Small intestine (tissue), 7 donors: ENCODE data around the gene EXOC4. TPM values are rescaled to one million over a fixed set of nuclear protein-coding genes. Genes with fewer than 3 reads are reported as not detected.
"Not testable (repeated sequence)": the region's sequence is repeated elsewhere in the genome, so short reads cannot be mapped to it uniquely, and the experiment has no call there.

Source experiments
- DNase-seq, 2 donors: peaks; one replicate each; pipeline versions ENCODE4 v3.0.0 to v3.0.0-alpha.2; 2013
- FAIRE-seq: peaks from 2 replicates; lab custom pipeline; 2012; peaks lifted over from hg19 to GRCh38; lab: Jason Lieb, UNC
- H3K27ac ChIP-seq, 3 donors: one replicate each; pipeline ENCODE4 v1.5.1; 2013; ENCODE audit warnings: low read length in 2 of 3, mild to moderate bottlenecking in 2 of 3, control low read depth in 1 of 3, inconsistent platforms in 1 of 3, low read depth in 1 of 3, moderate library complexity in 1 of 3
- H3K27me3 ChIP-seq, 3 donors: one replicate each; pipeline ENCODE4 v1.6.1; 2013; ENCODE audit warnings: low read length in 3 of 3, inconsistent platforms in 1 of 3; ENCODE audit not compliant: control insufficient read depth in 3 of 3, insufficient read depth in 3 of 3
- H3K36me3 ChIP-seq, 3 donors: one replicate each; pipeline ENCODE4 v1.6.1; 2013; ENCODE audit warnings: low read length in 3 of 3, inconsistent platforms in 1 of 3, low read depth in 1 of 3, mild to moderate bottlenecking in 1 of 3, moderate library complexity in 1 of 3; ENCODE audit not compliant: control insufficient read depth in 3 of 3, insufficient read depth in 2 of 3
- H3K4me1 ChIP-seq, 3 donors: one replicate each; pipeline ENCODE4 v1.6.1; 2013; ENCODE audit warnings: low read length in 2 of 3, inconsistent platforms in 1 of 3, low read depth in 1 of 3, mild to moderate bottlenecking in 1 of 3, moderate library complexity in 1 of 3; ENCODE audit not compliant: control insufficient read depth in 3 of 3, insufficient read depth in 2 of 3
- H3K4me3 ChIP-seq, 3 donors: one replicate each; pipeline ENCODE4 v1.5.1; 2013; ENCODE audit warnings: low read length in 3 of 3, control low read depth in 1 of 3, inconsistent platforms in 1 of 3, low read depth in 1 of 3, mild to moderate bottlenecking in 1 of 3, moderate library complexity in 1 of 3
- H3K9me3 ChIP-seq, 2 donors: one replicate each; pipeline ENCODE4 v1.6.1; 2013; ENCODE audit warnings: low read depth in 1 of 2, low read length in 1 of 2; ENCODE audit not compliant: control insufficient read depth in 2 of 2, insufficient read depth in 1 of 2
- WGBS, 3 donors: extraction: QIAGEN DNeasy Blood & Tissue Kit; methylation state at CpG; one replicate each; pipeline ENCODE4 v1.1.7; 2013; 5-methylcytosine and 5-hydroxymethylcytosine counted together
- polyA plus RNA-seq, 4 donors: library from polyadenylated mRNA; stranded (reverse) in 3 of 4; unstranded in 1 of 4; fragments of 200-250 nt in 3 of 4; fragments of 120-200 nt in 1 of 4; gene quantifications; one replicate each; pipeline versions ENCODE4 v1.2.1 to v1.2.3, GENCODE V29; 2013
- donor health status: healthy with polysubstance abuse.
- donor health status: control.
- donor health status: control.
- donor health status: Bipolar disorder and iron deficiency.
- donor health status: healthy.

The EXOC4 gene
- polyA plus RNA-seq, 4 donors: 10.5 to 46.8 (median 18.8) TPM

GRCh38 chr7:133993547-133993946 is 740.7 kb downstream of the EXOC4 start:
- H3K9me3 ChIP-seq: peaks cover 0 to 2% of the 10 kb centered on the region in 2 donors
- FAIRE-seq (no peak), DNase-seq (no peak)
- no peaks in the 10 kb centered on the region for H3K27me3 ChIP-seq
- 74 to 82% (median 76%) methylated on average over 1 of the region's 1 CpG for WGBS, 3 donors
- no peaks in the 10 kb centered on the region for H3K4me1 ChIP-seq
- H3K27ac ChIP-seq: no peak overlapping the region
- peaks cover 0 to 5% (median 0%) of the 10 kb centered on the region in 3 donors for H3K36me3 ChIP-seq
- H3K4me3 ChIP-seq: no peak overlapping the region

GRCh38 chr7:133994100-133994499 is 741.2 kb downstream of the EXOC4 start:
- not testable (repeated sequence) for H3K27me3 ChIP-seq, H3K4me3 ChIP-seq, H3K36me3 ChIP-seq, H3K27ac ChIP-seq, H3K9me3 ChIP-seq, H3K4me1 ChIP-seq, DNase-seq, FAIRE-seq
- 95 to 100% (median 97%) methylated on average over 7 of the region's 7 CpGs for WGBS, 3 donors

GRCh38 chr7:133997463-133997862 is 744.6 kb downstream of the EXOC4 start:
- Histone ChIP-seq H3K27ac (no peak overlapping the region), H3K36me3 (peaks cover 0 to 5% (median 0%) of the 10 kb centered on the region in 3 donors), H3K4me1 (no peaks in the 10 kb centered on the region), H3K27me3 (no peaks in the 10 kb centered on the region), H3K9me3 (peaks cover 0 to 2% of the 10 kb centered on the region in 2 donors), H3K4me3 (no peak overlapping the region)
- DNase-seq (no peak), FAIRE-seq (no peak)
- WGBS, 3 donors: 94 to 95% (median 95%) methylated on average over 6 of the region's 6 CpGs

- peaks cover 0 to 1% of the 10 kb centered on the region in 2 donors for H3K9me3 ChIP-seq
- DNase-seq (no peak), FAIRE-seq (no peak)
- 95 to 96% (median 96%) methylated on average over 2 of the region's 2 CpGs for WGBS, 3 donors
- peaks cover 0 to 5% (median 0%) of the 10 kb centered on the region in 3 donors for H3K36me3 ChIP-seq
- H3K27ac ChIP-seq: no peak overlapping the region
- H3K4me1 ChIP-seq: no peaks in the 10 kb centered on the region
- no peak overlapping the region for H3K4me3 ChIP-seq
- H3K27me3 ChIP-seq: no peaks in the 10 kb centered on the region
These were observed 746.3 kb downstream of the EXOC4 start for GRCh38 chr7:133999178-133999577.

- Histone ChIP-seq H3K36me3 (peaks cover 2 to 10% (median 3%) of the 10 kb centered on the region in 3 donors), H3K27me3 (no peaks in the 10 kb centered on the region), H3K9me3 (no peaks in the 10 kb centered on the region), H3K4me3 (no peak overlapping the region), H3K27ac (no peak overlapping the region), H3K4me1 (no peaks in the 10 kb centered on the region)
- FAIRE-seq (no peak), DNase-seq (no peak)
- 94 to 99% (median 97%) methylated on average over 6 of the region's 6 CpGs for WGBS, 3 donors
These were observed 752.1 kb downstream of the EXOC4 start for GRCh38 chr7:134004829-134005505.

GRCh38 chr7:134009314-134010110 is 756.6 kb downstream of the EXOC4 start:
- Histone ChIP-seq H3K27me3 (no peaks in the 10 kb centered on the region), H3K4me3 (no peak overlapping the region), H3K36me3 (peaks cover 2 to 10% (median 3%) of the 10 kb centered on the region in 3 donors), H3K9me3 (no peaks in the 10 kb centered on the region), H3K4me1 (no peaks in the 10 kb centered on the region), H3K27ac (no peak overlapping the region)
- 94 to 99% (median 98%) methylated on average over 4 of the region's 4 CpGs for WGBS, 3 donors
- DNase-seq (no peak), FAIRE-seq (no peak)

GRCh38 chr7:134013249-134013648 is 760.4 kb downstream of the EXOC4 start:
- Histone ChIP-seq H3K9me3 (no peaks in the 10 kb centered on the region), H3K4me3 (no peak overlapping the region), H3K36me3 (peaks cover 0 to 2% (median 0%) of the 10 kb centered on the region in 3 donors), H3K4me1 (no peaks in the 10 kb centered on the region), H3K27me3 (no peaks in the 10 kb centered on the region), H3K27ac (no peak overlapping the region)
- FAIRE-seq (no peak), DNase-seq (no peak)
- WGBS, 3 donors: 83 to 98% (median 88%) methylated on average over 1 of the region's 1 CpG

- H3K4me1 ChIP-seq: no peaks in the 10 kb centered on the region
- 96 to 98% (median 97%) methylated on average over 3 of the region's 3 CpGs for WGBS, 3 donors
- H3K27ac ChIP-seq: no peak overlapping the region
- FAIRE-seq (no peak), DNase-seq (no peak)
- no peaks in the 10 kb centered on the region for H3K9me3 ChIP-seq
- no peaks in the 10 kb centered on the region for H3K36me3 ChIP-seq
- H3K27me3 ChIP-seq: no peaks in the 10 kb centered on the region
- no peak overlapping the region for H3K4me3 ChIP-seq
These were observed 762.1 kb downstream of the EXOC4 start for GRCh38 chr7:134014935-134015334.
